A673 (cell line): ENCODE measurements around the gene PA2G4. TPM values are rescaled to one million over a fixed set of nuclear protein-coding genes. Genes with fewer than 3 reads are reported as not detected.

Source experiments
- BruUV-seq: library from RNA; stranded (reverse); fragments of 400-500 nt; replicated peaks from 2 replicates; lab custom pipeline; 2021; lab: Mats Ljungman, UMichigan
- CTCF ChIA-PET: fragments of 300-600 bp; sonication (Branson Sonifier 250); formaldehyde crosslinking; loops from one replicate; lab custom pipeline; 2022; ENCODE audit warnings: antibody characterized with exemption; lab: Charles Lee
- POLR2A ChIA-PET: fragments of 300-600 bp; sonication (Branson Sonifier 250); formaldehyde crosslinking; loops from one replicate; lab custom pipeline; 2022; ENCODE audit warnings: antibody characterized with exemption; ENCODE audit not compliant: low non-redundant PET; lab: Charles Lee
- DNase-seq: peaks from one replicate; pipeline ENCODE4 v3.0.0-alpha.2; 2015; ENCODE audit warnings: low spot score
- H3K27ac ChIP-seq: fragments of 200-600 bp; sonication (generic); 2 replicates; pipeline ENCODE4 v1.5.1; 2016; ENCODE audit warnings: mixed run types, low read depth, mild to moderate bottlenecking, mixed read lengths, antibody characterized with exemption, low read length; ENCODE audit not compliant: poor library complexity, severe bottlenecking
- H3K27me3 ChIP-seq: fragments of 200-600 bp; sonication (generic); replicated peaks from 2 replicates; pipeline ENCODE4 v1.6.1; 2017; ENCODE audit warnings: mixed run types, low read depth, mild to moderate bottlenecking, mixed read lengths, antibody characterized with exemption, low read length; ENCODE audit not compliant: insufficient read depth, poor library complexity
- H3K36me3 ChIP-seq: fragments of 200-600 bp; sonication (generic); 2 replicates; pipeline ENCODE4 v1.6.1; 2016; ENCODE audit warnings: mixed run types, mild to moderate bottlenecking, mixed read lengths, antibody characterized with exemption, low read length; ENCODE audit not compliant: insufficient read depth, poor library complexity, severe bottlenecking
- H3K4me1 ChIP-seq: fragments of 200-600 bp; sonication (generic); 2 replicates; pipeline ENCODE4 v1.6.1; 2017; ENCODE audit warnings: mixed run types, mild to moderate bottlenecking, mixed read lengths, antibody characterized with exemption, low read length; ENCODE audit not compliant: insufficient read depth, poor library complexity, severe bottlenecking
- H3K4me3 ChIP-seq: fragments of 200-600 bp; sonication (generic); 2 replicates; pipeline ENCODE4 v1.5.1; 2016; ENCODE audit warnings: low read depth, mixed run types, mild to moderate bottlenecking, mixed read lengths, low read length; ENCODE audit not compliant: poor library complexity, severe bottlenecking
- H3K9me3 ChIP-seq: fragments of 200-600 bp; sonication (generic); 2 replicates; pipeline ENCODE4 v1.6.1; 2016; ENCODE audit warnings: mixed run types, low read depth, mild to moderate bottlenecking, mixed read lengths, antibody characterized with exemption, low read length; ENCODE audit not compliant: poor library complexity, severe bottlenecking
- CTCF ChIP-seq: fragments of 300-800, 200-600 bp; sonication (generic); conservative IDR thresholded peaks from 2 replicates; pipeline ENCODE4 v1.5.1; 2017; ENCODE audit warnings: low read depth, mild to moderate bottlenecking, antibody characterized with exemption, low read length, moderate library complexity, mixed read lengths
- EZH2 ChIP-seq: fragments of 200-600 bp; sonication (generic); IDR thresholded peaks from 2 replicates; pipeline ENCODE4 v1.6.1; 2017; ENCODE audit warnings: borderline replicate concordance, low read depth, mild to moderate bottlenecking, mixed read lengths, antibody characterized with exemption, low read length; ENCODE audit not compliant: poor library complexity, severe bottlenecking
- intact Hi-C: fragments of 100-400 bp; cut with micrococcal nuclease; formaldehyde crosslinking; loops from one replicate; pipeline ENCODE4 v1.10.0; 2022; ENCODE audit not compliant: unreplicated experiment
- total RNA-seq: library from RNA; stranded (reverse); gene quantifications from 2 replicates; pipeline ENCODE4 v1.2.3, GENCODE V29; 2021

PA2G4 gene
- total RNA-seq, 1 experiment from 2014 or later, result 327 TPM

- Histone ChIP-seq H3K4me3 (no peak overlapping the region), H3K27ac (no peak overlapping the region), H3K4me1 (no peaks in the 10 kb centered on the region), H3K9me3 (no peaks in the 10 kb centered on the region), H3K36me3 (no peaks in the 10 kb centered on the region), H3K27me3 (no peaks in the 10 kb centered on the region)
- no peak for DNase-seq
- no TSS peak for BruUV-seq
- POLR2A ChIA-PET, result no interaction called here
- CTCF ChIA-PET, result interaction anchor here (0.5 to 0.7 kb wide), 5 partner anchors 39 to 1230 kb away, joined by 3 to 12 read pairs (median 3); partner anchors contain the start of genes RBMS2 and ZC3H10
- intact Hi-C loops, result no loop called here
- TF ChIP-seq EZH2 (no peak), CTCF (no peak)
Measured at GRCh38 chr12:56078427-56078826, 25.9 kb upstream of the PA2G4 start.

GRCh38 chr12:56078931-56079722 is 25.2 kb upstream of the PA2G4 start:
- POLR2A ChIA-PET, result interaction anchor here (1.1 kb wide), 1 partner anchor 25 kb away, joined by 3 read pairs; the partner anchor contains the start of gene PA2G4
- Histone ChIP-seq H3K9me3 (no peaks in the 10 kb centered on the region), H3K27me3 (no peaks in the 10 kb centered on the region), H3K4me1 (no peaks in the 10 kb centered on the region), H3K27ac (no peak overlapping the region), H3K4me3 (peak overlapping the region; percentile 59), H3K36me3 (no peaks in the 10 kb centered on the region)
- CTCF ChIA-PET, result interaction anchor here (0.5 to 1.0 kb wide), 5 partner anchors 12 to 340 kb away, joined by 3 to 16 read pairs (median 4); partner anchors contain the start of gene ZC3H10
- BruUV-seq, result no TSS peak
- peak; percentile 76 for DNase-seq
- peak; percentile 75 for TF ChIP-seq CTCF
- TF ChIP-seq EZH2, result no peak
- intact Hi-C loops, result no loop called here

GRCh38 chr12:56079723-56080555 is 24.4 kb upstream of the PA2G4 start, which contains the start of gene ERBB3:
ERBB3 (plus strand) TSS chr12:56080165; CDS start chr12:56080301, 136 bp downstream.
- DNase-seq, result peak; percentile 83
- no TSS peak for BruUV-seq
- TF ChIP-seq EZH2, result no peak
- TF ChIP-seq CTCF, result no peak

More at GRCh38 chr12:56079723-56080555, 24.4 kb upstream of the PA2G4 start, which contains the start of gene ERBB3:
- no peak within 1 kb of the TSS for H3K27ac ChIP-seq
- intact Hi-C loops, result no loop called here
- H3K4me3 ChIP-seq, result peak within 1 kb of the TSS; percentile 59
- POLR2A ChIA-PET, result interaction anchor here (1.1 kb wide), 1 partner anchor 24 kb away, joined by 3 read pairs; the partner anchor contains the start of gene PA2G4
- H3K4me1 ChIP-seq, result no peaks in the 10 kb centered on the region
- no peaks in the 10 kb centered on the region for H3K36me3 ChIP-seq
- H3K27me3 ChIP-seq, result no peaks in the 10 kb centered on the region
- CTCF ChIA-PET, result interaction anchor here (0.5 to 1.0 kb wide), 4 partner anchors 11 to 341 kb away, joined by 3 to 16 read pairs (median 4); no protein-coding TSS in a partner anchor
- no peaks in the 10 kb centered on the region for H3K9me3 ChIP-seq
